OCI-LY3 (cell line): ENCODE results near the gene LIN7B.
"Not testable (repeated sequence)": the region's sequence is repeated elsewhere in the genome, so short reads cannot be mapped to it uniquely, and the experiment has no call there.

Experiments used
- H2AFZ ChIP-seq: fragments of 200-600, 300-600 bp; shearing (Covaris generic); 2 replicates; pipeline ENCODE4 v1.6.0; 2014; ENCODE audit warnings: antibody characterized with exemption, low read depth, low read length
- H3K27ac ChIP-seq: fragments of 200-600, 300-600 bp; sonication (generic); 2 replicates; pipeline ENCODE4 v1.5.1; 2014; ENCODE audit warnings: mild to moderate bottlenecking, low read length, moderate library complexity, mixed read lengths
- H3K27me3 ChIP-seq: fragments of 200-600, 300-600 bp; sonication (generic); 2 replicates; pipeline ENCODE4 v1.6.1; 2014; ENCODE audit warnings: low read depth, low read length, mixed read lengths
- H3K36me3 ChIP-seq: fragments of 200-600, 300-600 bp; sonication (generic); replicated peaks from 2 replicates; pipeline ENCODE3; 2014; ENCODE audit warnings: low read depth, low read length, mixed read lengths
- H3K4me1 ChIP-seq: fragments of 300-600, 200-600 bp; sonication (generic); 2 replicates; pipeline ENCODE4 v1.6.1; 2014; ENCODE audit warnings: low read length, mixed read lengths
- H3K4me2 ChIP-seq: fragments of 200-600, 300-600 bp; sonication (generic); 2 replicates; pipeline ENCODE4 v1.6.1; 2014; ENCODE audit warnings: low read length, mixed read lengths
- H3K4me3 ChIP-seq: fragments of 300-600, 200-600 bp; sonication (generic); 2 replicates; pipeline ENCODE4 v1.5.1; 2014; ENCODE audit warnings: antibody characterized with exemption, mild to moderate bottlenecking, low read length, moderate library complexity
- H3K79me2 ChIP-seq: fragments of 300-600, 200-600 bp; shearing (Covaris generic); 2 replicates; pipeline ENCODE4 v1.6.1; 2014; ENCODE audit warnings: mild to moderate bottlenecking, low read length, mixed read lengths
- H3K9ac ChIP-seq: fragments of 300-600, 200-600 bp; shearing (Covaris generic); 2 replicates; pipeline ENCODE4 v1.6.0; 2014; ENCODE audit warnings: mild to moderate bottlenecking, low read length, moderate library complexity
- H3K9me3 ChIP-seq: fragments of 200-600, 300-600 bp; shearing (Covaris generic); 2 replicates; pipeline ENCODE4 v1.6.1; 2014; ENCODE audit warnings: low read length, mixed read lengths; ENCODE audit not compliant: insufficient read depth
- H4K20me1 ChIP-seq: fragments of 200-600, 300-600 bp; sonication (generic); 2 replicates; pipeline ENCODE4 v1.6.1; 2016; ENCODE audit warnings: low read length, mixed read lengths; ENCODE audit not compliant: insufficient read depth
- CTCF ChIP-seq: fragments of 200-600, 300-600 bp; sonication (generic); IDR thresholded peaks from 2 replicates; pipeline ENCODE4 v1.5.1; 2014; ENCODE audit warnings: antibody characterized with exemption, low read length, low read depth
- EZH2phosphoT487 ChIP-seq: fragments of 200-600 bp; shearing (Covaris generic); IDR thresholded peaks from 2 replicates; pipeline ENCODE4 v1.6.1; 2018; ENCODE audit warnings: antibody characterized with exemption, mixed run types, low read depth

The LIN7B gene

GRCh38 chr19:49145573-49146407 is 31.6 kb downstream of the LIN7B start:
- H3K36me3 ChIP-seq = peaks cover 3% of the 10 kb centered on the region
- peak overlapping the region; percentile 84 for H3K4me2 ChIP-seq
- no peak for TF ChIP-seq EZH2phosphoT487
- TF ChIP-seq CTCF = peak; percentile 96
- peak overlapping the region; percentile 58 for H2AFZ ChIP-seq
- H3K4me3 ChIP-seq = peak overlapping the region; percentile 73
- H3K9ac ChIP-seq = peak overlapping the region; percentile 43; the same call in 1 of the 2 replicates
- H3K4me1 ChIP-seq = peaks cover 19% of the 10 kb centered on the region
- H4K20me1 ChIP-seq = no peaks in the 10 kb centered on the region
- no peaks in the 10 kb centered on the region for H3K9me3 ChIP-seq
- no peak overlapping the region for H3K27ac ChIP-seq
- H3K27me3 ChIP-seq = no peaks in the 10 kb centered on the region
- H3K79me2 ChIP-seq = no peaks in the 10 kb centered on the region

- H3K36me3 ChIP-seq, H3K27me3 ChIP-seq, H3K9me3 ChIP-seq, H4K20me1 ChIP-seq, H3K9ac ChIP-seq, H3K27ac ChIP-seq, H3K79me2 ChIP-seq: not testable (repeated sequence)
- Histone ChIP-seq H3K4me1 (peaks cover 24% of the 10 kb centered on the region), H2AFZ (peak overlapping the region; percentile 58), H3K4me2 (peak overlapping the region; percentile 84), H3K4me3 (peak overlapping the region; percentile 73)
Observed at GRCh38 chr19:49146408-49146770, 32.2 kb downstream of the LIN7B start.

- Histone ChIP-seq H4K20me1 (no peaks in the 10 kb centered on the region), H2AFZ (no peak overlapping the region), H3K4me1 (peaks cover 31% of the 10 kb centered on the region), H3K27ac (no peak overlapping the region), H3K36me3 (no peaks in the 10 kb centered on the region), H3K9ac (no peak overlapping the region), H3K79me2 (no peaks in the 10 kb centered on the region), H3K4me2 (no peak overlapping the region), H3K27me3 (0 out of 2 replicates have a peak, but pooled peaks cover 3% of the 10 kb centered on the region), H3K4me3 (no peak overlapping the region), H3K9me3 (no peaks in the 10 kb centered on the region)
- TF ChIP-seq CTCF (no peak), EZH2phosphoT487 (no peak)
Observed at GRCh38 chr19:49148044-49148682, 34.0 kb downstream of the LIN7B start.

- Histone ChIP-seq H3K27me3 (0 out of 2 replicates have a peak, but pooled peaks cover 3% of the 10 kb centered on the region), H3K9me3 (no peaks in the 10 kb centered on the region), H3K79me2 (no peaks in the 10 kb centered on the region), H3K27ac (no peak overlapping the region), H3K4me3 (peak overlapping the region; percentile 83), H3K4me2 (peak overlapping the region; percentile 88), H3K4me1 (peaks cover 31% of the 10 kb centered on the region), H4K20me1 (no peaks in the 10 kb centered on the region), H3K9ac (peak overlapping the region; percentile 76; the same call in 1 of the 2 replicates), H3K36me3 (no peaks in the 10 kb centered on the region), H2AFZ (no peak overlapping the region)
- TF ChIP-seq EZH2phosphoT487 (no peak), CTCF (no peak)
Observed at GRCh38 chr19:49148784-49149651, 34.8 kb downstream of the LIN7B start.
